ENCODE data around the gene ELOA.

GRCh38 chr1:23741609-23742008 is 1.7 kb upstream of the ELOA start:
- TF ChIP-seq SUZ12 (IDR thresholded peaks at IDR 0.05; ENCODE audit: extremely low read depth, insufficient read depth, insufficient read length) (no peak), YY1 (IDR thresholded peaks at IDR 0.05; ENCODE audit: insufficient read depth, insufficient read length) (no peak)

All from NT2/D1 (cell line).